H1 (cell line): ENCODE measurements around the gene GNB1. TPM values are rescaled to one million over a fixed set of nuclear protein-coding genes. Genes with fewer than 3 reads are reported as not detected.

Experiments
- CTCF ChIA-PET: fragments of 300-600 bp; sonication (Branson Sonifier 250); formaldehyde crosslinking; loops from one replicate; lab custom pipeline; 2021; ENCODE audit not compliant: partially characterized antibody; lab: Charles Lee
- POLR2A ChIA-PET: fragments of 300-600 bp; sonication (Branson Sonifier 250); formaldehyde crosslinking; loops from one replicate; lab custom pipeline; 2021; ENCODE audit warnings: inconsistent platforms; ENCODE audit not compliant: partially characterized antibody; lab: Charles Lee
- DNase-seq, 2 experiments: peaks; one replicate each; pipeline versions ENCODE4 v3.0.0 to v3.0.0-alpha.2; 2010 to 2022; ENCODE audit warnings: low spot score in 2 of 2, low read depth in 1 of 2, mixed read lengths in 1 of 2
- FAIRE-seq: peaks from 2 replicates; lab custom pipeline; 2011; peaks lifted over from hg19 to GRCh38; lab: Jason Lieb, UNC
- H2AFZ ChIP-seq: 2 replicates; pipeline ENCODE4 v1.8.1; 2012; ENCODE audit warnings: low read length, inconsistent platforms
- H2AK5ac ChIP-seq: 2 replicates; pipeline ENCODE4 v1.6.1; 2013; ENCODE audit warnings: low read depth, low read length
- H2BK120ac ChIP-seq: replicated peaks from 2 replicates; pipeline ENCODE3; 2013; ENCODE audit warnings: low read depth, low read length, inconsistent platforms
- H2BK12ac ChIP-seq: 2 replicates; pipeline ENCODE4 v1.6.1; 2013; ENCODE audit warnings: low read depth, low read length
- H2BK15ac ChIP-seq: 2 replicates; pipeline ENCODE4 v1.6.1; 2013; ENCODE audit warnings: low read length
- H2BK20ac ChIP-seq: 2 replicates; pipeline ENCODE4 v1.6.1; 2013; ENCODE audit warnings: low read length
- H2BK5ac ChIP-seq: 2 replicates; pipeline ENCODE4 v1.6.1; 2013; ENCODE audit warnings: low read depth, low read length
- H3K14ac ChIP-seq: 2 replicates; pipeline ENCODE4 v1.6.1; 2013; ENCODE audit warnings: inconsistent platforms; ENCODE audit not compliant: insufficient read length
- H3K18ac ChIP-seq: 2 replicates; pipeline ENCODE4 v1.6.1; 2013; ENCODE audit warnings: low read length; ENCODE audit errors: extremely low read depth
- H3K23ac ChIP-seq: 2 replicates; pipeline ENCODE4 v1.6.1; 2013; ENCODE audit warnings: inconsistent platforms; ENCODE audit not compliant: insufficient read length
- H3K23me2 ChIP-seq: 2 replicates; pipeline ENCODE4 v1.6.1; 2013; ENCODE audit warnings: low read depth, low read length
- H3K27ac ChIP-seq: 2 replicates; pipeline ENCODE4 v1.6.1; 2011; ENCODE audit warnings: low read depth, low read length, inconsistent platforms
- H3K27me3 ChIP-seq, 4 experiments: replicated peaks in 1 of 4; 1 replicate in 1 of 4; 2 replicates in 3 of 4; pipeline versions ENCODE4 v1.6.1 to v1.8.1; 2011 to 2013; ENCODE audit warnings: low read length in 3 of 4, mild to moderate bottlenecking in 3 of 4, inconsistent platforms in 2 of 4, mixed read lengths in 2 of 4, moderate library complexity in 1 of 4; ENCODE audit not compliant: control insufficient read depth in 3 of 4, insufficient read depth in 3 of 4; ENCODE audit errors: extremely low read depth in 1 of 4
- H3K36me3 ChIP-seq, 4 experiments: 2 replicates each; pipeline versions ENCODE4 v1.6.1 to v1.8.1; 2011 to 2013; ENCODE audit warnings: mild to moderate bottlenecking in 4 of 4, low read length in 3 of 4, moderate library complexity in 2 of 4, control low read depth in 1 of 4, inconsistent platforms in 1 of 4; ENCODE audit not compliant: insufficient read depth in 4 of 4, control insufficient read depth in 2 of 4
- H3K4ac ChIP-seq: replicated peaks from 2 replicates; pipeline ENCODE3; 2013; ENCODE audit warnings: low read length, low read depth, mixed read lengths, inconsistent platforms; ENCODE audit not compliant: insufficient read length
- H3K4me1 ChIP-seq, 4 experiments: replicated peaks in 1 of 4; 1 replicate in 1 of 4; 2 replicates in 3 of 4; pipeline versions ENCODE4 v1.6.1 to v1.8.1; 2011 to 2013; ENCODE audit warnings: low read length in 3 of 4, inconsistent platforms in 2 of 4, mixed read lengths in 1 of 4; ENCODE audit not compliant: insufficient read depth in 4 of 4, control insufficient read depth in 3 of 4
- H3K4me2 ChIP-seq, 2 experiments: 2 replicates each; pipeline versions ENCODE4 v1.6.1 to v1.8.1; 2011 to 2013; ENCODE audit warnings: low read depth in 2 of 2, low read length in 2 of 2, control low read depth in 1 of 2, inconsistent platforms in 1 of 2, mild to moderate bottlenecking in 1 of 2; ENCODE audit not compliant: insufficient read depth in 1 of 2
- H3K4me3 ChIP-seq, 4 experiments: fragments of 200-600, 300-600 bp in 1 of 4; sonication (generic), shearing (Covaris generic), sonication (Bioruptor Twin) in 1 of 4; 2 replicates each; pipeline versions ENCODE4 v1.5.1 to v1.8.1; 2011 to 2016; ENCODE audit warnings: low read length in 4 of 4, low read depth in 3 of 4, control low read depth in 2 of 4, inconsistent platforms in 2 of 4, mild to moderate bottlenecking in 2 of 4, mixed read lengths in 1 of 4, moderate library complexity in 1 of 4; ENCODE audit not compliant: insufficient read depth in 2 of 4; ENCODE audit errors: extremely low read depth in 1 of 4
- H3K56ac ChIP-seq: replicated peaks from 2 replicates; pipeline ENCODE3; 2013; ENCODE audit warnings: low read depth, mild to moderate bottlenecking, mixed read lengths, low read length, inconsistent platforms; ENCODE audit not compliant: insufficient read length
- H3K79me1 ChIP-seq: 2 replicates; pipeline ENCODE4 v1.6.1; 2013; ENCODE audit warnings: low read depth, low read length, control low read depth
- H3K79me2 ChIP-seq, 2 experiments: 2 replicates each; pipeline versions ENCODE4 v1.6.1 to v1.8.1; 2012 to 2013; ENCODE audit warnings: low read length in 2 of 2, mild to moderate bottlenecking in 2 of 2, inconsistent platforms in 1 of 2; ENCODE audit not compliant: insufficient read depth in 2 of 2, control insufficient read depth in 1 of 2
- H3K9ac ChIP-seq, 4 experiments: replicated peaks in 1 of 4; 1 replicate in 1 of 4; 2 replicates in 3 of 4; pipeline versions ENCODE4 v1.6.1 to v1.8.1; 2011 to 2013; ENCODE audit warnings: low read depth in 3 of 4, low read length in 3 of 4, control low read depth in 2 of 4, mild to moderate bottlenecking in 2 of 4, moderate library complexity in 2 of 4, inconsistent platforms in 1 of 4; ENCODE audit errors: extremely low read depth in 1 of 4
- H3K9me3 ChIP-seq, 2 experiments: 2 replicates each; pipeline versions ENCODE4 v1.6.1 to v1.8.1; 2012 to 2013; ENCODE audit warnings: mild to moderate bottlenecking in 2 of 2, moderate library complexity in 2 of 2, control low read depth in 1 of 2, inconsistent platforms in 1 of 2, low read depth in 1 of 2, low read length in 1 of 2, mixed read lengths in 1 of 2; ENCODE audit not compliant: insufficient read depth in 2 of 2
- H4K20me1 ChIP-seq, 2 experiments: replicated peaks in 1 of 2; 2 replicates each; pipeline versions ENCODE3 to v1.8.1; 2011 to 2013; ENCODE audit warnings: inconsistent platforms in 2 of 2, low read length in 2 of 2, mild to moderate bottlenecking in 1 of 2; ENCODE audit not compliant: insufficient read depth in 2 of 2, control insufficient read depth in 1 of 2
- H4K5ac ChIP-seq: 2 replicates; pipeline ENCODE4 v1.6.1; 2013; ENCODE audit warnings: low read length, low read depth, mixed read lengths, inconsistent platforms; ENCODE audit not compliant: insufficient read length
- H4K8ac ChIP-seq: 2 replicates; pipeline ENCODE4 v1.8.0; 2013; ENCODE audit warnings: mild to moderate bottlenecking, moderate library complexity, low read length, inconsistent platforms; ENCODE audit not compliant: insufficient read depth; ENCODE audit errors: extremely low read depth
- H4K91ac ChIP-seq: replicated peaks from 2 replicates; pipeline ENCODE3; 2013; ENCODE audit warnings: low read length, mixed read lengths, inconsistent platforms; ENCODE audit not compliant: insufficient read length
- ASH2L ChIP-seq: fragments of 200-600, 300-600 bp; sonication (generic); IDR thresholded peaks from one replicate; pipeline ENCODE4 v1.7.1; 2017; ENCODE audit warnings: low read length
- BACH1 ChIP-seq: IDR thresholded peaks from 2 replicates; pipeline ENCODE4 v1.6.1; 2012; ENCODE audit warnings: low read length, improper control_type of control experiment
- BRCA1 ChIP-seq: IDR thresholded peaks from 2 replicates; pipeline ENCODE4 v1.6.1; 2012; ENCODE audit warnings: low read depth, low read length, improper control_type of control experiment
- KDM4A ChIP-seq: IDR thresholded peaks from one replicate; pipeline ENCODE4 v1.7.1; 2012; ENCODE audit warnings: low read depth, mild to moderate bottlenecking, moderate library complexity, low read length, inconsistent platforms; ENCODE audit not compliant: severe bottlenecking
- NRF1 ChIP-seq: IDR thresholded peaks from 2 replicates; pipeline ENCODE4 v1.6.1; 2011; ENCODE audit warnings: mild to moderate bottlenecking, low read depth, low read length, improper control_type of control experiment
- RXRA ChIP-seq: IDR thresholded peaks from 2 replicates; pipeline ENCODE4 v1.6.1; 2011; ENCODE audit warnings: low read depth, mild to moderate bottlenecking, low read length, moderate library complexity; ENCODE audit not compliant: insufficient read depth
- SIN3A ChIP-seq, 2 experiments: IDR thresholded peaks in 1 of 2; conservative IDR thresholded peaks in 1 of 2; 2 replicates each; pipeline ENCODE4 v1.6.1; 2011 to 2012; ENCODE audit warnings: low read length in 2 of 2, improper control_type of control experiment in 1 of 2, low read depth in 1 of 2, mild to moderate bottlenecking in 1 of 2
- SUZ12 ChIP-seq: fragments of 200-600 bp; sonication (generic); IDR thresholded peaks from 2 replicates; pipeline ENCODE4 v1.6.1; 2012; ENCODE audit warnings: mild to moderate bottlenecking, inconsistent platforms, low read length, moderate library complexity, mixed read lengths
- TAF7 ChIP-seq: optimal IDR thresholded peaks from 2 replicates; pipeline ENCODE3; 2011; ENCODE audit warnings: low read depth, mild to moderate bottlenecking, inconsistent platforms, low read length, moderate library complexity, borderline replicate concordance
- WGBS, 2 experiments: shearing (Covaris generic) in 1 of 2; methylation state at CpG; one replicate each; pipeline versions ENCODE4 v1.1.6 to v1.1.7; 2013 to 2015; ENCODE audit warnings: low lambda C conversion rate in 2 of 2, mixed read lengths in 2 of 2, inconsistent platforms in 1 of 2, low coverage in 1 of 2, missing lambda C conversion rate in 1 of 2; ENCODE audit not compliant: insufficient replicate concordance in 2 of 2, insufficient coverage in 1 of 2, insufficient read length in 1 of 2; ENCODE audit errors: extremely low coverage in 1 of 2, missing lambda C conversion rate in 1 of 2; 5-methylcytosine and 5-hydroxymethylcytosine counted together
- polyA plus RNA-seq, 7 experiments: library from polyadenylated mRNA; depleted of rRNA in 3 of 7; stranded (reverse) in 5 of 7; unstranded in 2 of 7; fragments of >200 nt in 5 of 7; fragments of 200-250 nt in 2 of 7; gene quantifications; 1 replicate in 5 of 7; 2 replicates in 1 of 7; 4 replicates in 1 of 7; pipeline versions ENCODE4 v1.2.1 to v1.2.3, GENCODE V29; 2011 to 2013; ENCODE audit warnings: missing spikeins in 2 of 7, mixed read lengths in 2 of 7
- total RNA-seq: library from RNA; stranded (reverse); fragmentation: NEBNext Ultra II Directional; extraction: Animal tissue kit (Norgen Biotek cat#: 25700); gene quantifications from 2 replicates; pipeline ENCODE4 v1.2.1, GENCODE V29; 2021
- TF ChIP-seq, protein P1 (sequence below): IDR thresholded peaks from 2 replicates; pipeline ENCODE4 v1.6.1; 2011; ENCODE audit warnings: low read depth, mild to moderate bottlenecking, low read length; ENCODE audit not compliant: insufficient read depth

Gene GNB1
- total and polyA plus RNA-seq, 2 of the 8 experiments (the other 6 are each of a cell fraction or from before 2014, with no cell fraction given), result 343 to 382 TPM

DNA sequence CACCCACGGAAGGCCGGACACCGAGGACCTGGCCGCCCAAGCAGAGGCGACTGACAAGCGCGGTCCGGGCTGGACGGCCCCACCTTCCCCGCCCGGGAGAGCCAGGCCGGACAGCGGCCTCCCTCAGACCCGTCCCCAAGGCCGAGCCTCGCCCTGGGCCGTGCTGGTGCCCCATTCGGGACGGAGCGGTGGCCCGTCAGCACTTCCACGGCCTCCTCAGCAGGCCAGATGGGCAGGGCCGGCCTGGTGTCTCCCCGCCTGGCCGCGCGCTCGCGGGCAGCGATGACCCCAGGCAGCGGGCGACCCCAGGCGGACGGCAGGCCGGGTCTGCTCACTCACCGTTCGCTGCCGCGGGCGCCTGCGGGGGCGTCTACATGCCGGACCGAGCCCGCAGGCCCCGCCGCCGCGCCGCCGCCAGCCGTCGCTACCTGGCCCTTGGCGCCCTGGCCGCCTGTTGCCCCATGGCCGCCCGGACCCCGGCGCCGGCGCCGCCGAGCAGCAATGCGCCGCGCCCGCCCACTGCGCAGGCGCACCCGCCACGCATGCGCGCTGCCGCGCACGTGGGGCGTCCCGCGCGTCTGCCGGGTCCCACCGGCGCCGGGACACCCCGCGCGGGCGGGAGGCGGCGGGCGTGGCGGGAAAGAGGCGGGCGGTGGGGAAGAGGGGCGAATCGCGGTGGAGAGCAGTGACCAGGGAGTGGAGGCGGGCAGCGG, 112.8 kb downstream of the GNB1 start, which contains the start of gene NADK:
TSS of gene NADK (minus strand) at position 521 of the 713 bp plus-strand sequence. CDS start 13,064 bp downstream, outside the sequence.
- Histone ChIP-seq H4K5ac (peak within 1 kb of the TSS; percentile 90), H3K36me3 (no peaks in the 10 kb centered on the region; a peak in 1 of 8 replicates), H3K4me3 (peak within 1 kb of the TSS; percentile 66 to 91 (median 77)), H3K79me1 (peaks cover 10% of the 10 kb centered on the region; the same call in 1 of the 2 replicates), H2BK15ac (peak within 1 kb of the TSS; percentile 46; the same call in 1 of the 2 replicates), H2BK12ac (peak within 1 kb of the TSS; percentile 90; the same call in 1 of the 2 replicates), H2AK5ac (peak within 1 kb of the TSS; percentile 67; the same call in 1 of the 2 replicates), H3K23me2 (peaks cover 14% of the 10 kb centered on the region), H4K91ac (peak within 1 kb of the TSS; percentile 99), H4K8ac (peak within 1 kb of the TSS; percentile 83), H3K27ac (peak within 1 kb of the TSS; percentile 76), H3K4me1 (peaks cover 3 to 44% (median 28%) of the 10 kb centered on the region in 4 experiments), H2BK5ac (peak within 1 kb of the TSS; percentile 99), H3K18ac (peak within 1 kb of the TSS; percentile 97), H3K4ac (peak within 1 kb of the TSS; percentile 46), H3K9me3 (no peaks in the 10 kb centered on the region), H3K56ac (peak within 1 kb of the TSS; percentile 93), H3K27me3 (no peaks in the 10 kb centered on the region), H4K20me1 (peaks cover 11 to 16% of the 10 kb centered on the region in 2 experiments), H2BK120ac (peak within 1 kb of the TSS; percentile 95), H3K14ac (no peak within 1 kb of the TSS), H3K79me2 (peaks cover 16 to 47% of the 10 kb centered on the region in 2 experiments), H2AFZ (no peak within 1 kb of the TSS), H3K23ac (no peak within 1 kb of the TSS), H2BK20ac (no peak within 1 kb of the TSS), H3K9ac (peak within 1 kb of the TSS; percentile 8 to 96 (median 71); a peak in 6 of 7 replicates), H3K4me2 (peak within 1 kb of the TSS; percentile 81 to 99)
- FAIRE-seq (no peak), DNase-seq (peak in 1 of 2 experiments; percentile 79)
- 2% methylated on average over 65 of the region's 99 CpGs; no CpG with 5 or more reads in 1 of the 2 experiments for WGBS, 2 experiments
- CTCF ChIA-PET, result interaction anchor here (1.4 to 2.2 kb wide), 5 partner anchors 11 to 132 kb away, joined by 3 to 6 read pairs (median 5); no protein-coding TSS in a partner anchor
- POLR2A ChIA-PET, result interaction anchor here (1.0 to 2.6 kb wide), 8 partner anchors 10 to 139 kb away, joined by 3 to 17 read pairs (median 4); no protein-coding TSS in a partner anchor
- TF ChIP-seq BACH1, result peak; percentile 47; the same call in 1 of the 2 replicates
- peak; percentile 28 to 59; a peak in 1 of 4 replicates for TF ChIP-seq SIN3A (conservative IDR thresholded peaks at IDR 0.05 in 1 of 2, IDR thresholded peaks at IDR 0.05 in 1 of 2; ENCODE audit: low read depth in 1 of 2, low read length in 2 of 2)
- TF ChIP-seq, protein P1, sequence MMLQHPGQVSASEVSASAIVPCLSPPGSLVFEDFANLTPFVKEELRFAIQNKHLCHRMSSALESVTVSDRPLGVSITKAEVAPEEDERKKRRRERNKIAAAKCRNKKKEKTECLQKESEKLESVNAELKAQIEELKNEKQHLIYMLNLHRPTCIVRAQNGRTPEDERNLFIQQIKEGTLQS, result no peak
- no peak for TF ChIP-seq ASH2L
- TF ChIP-seq RXRA, result no peak
- peak; percentile 69 for TF ChIP-seq NRF1
- no peak for TF ChIP-seq TAF7
- TF ChIP-seq BRCA1, result no peak
- peak; percentile 80 for TF ChIP-seq KDM4A
- TF ChIP-seq SUZ12, result no peak
